A673 (cell line): ENCODE data around the gene PIP4K2A.

Source experiments
- CTCF ChIP-seq: fragments of 300-800, 200-600 bp; sonication (generic); conservative IDR thresholded peaks from 2 replicates; pipeline ENCODE4 v1.5.1; 2017; ENCODE audit warnings: low read depth, mild to moderate bottlenecking, antibody characterized with exemption, low read length, moderate library complexity, mixed read lengths
- EZH2 ChIP-seq: fragments of 200-600 bp; sonication (generic); IDR thresholded peaks from 2 replicates; pipeline ENCODE4 v1.6.1; 2017; ENCODE audit warnings: borderline replicate concordance, low read depth, mild to moderate bottlenecking, mixed read lengths, antibody characterized with exemption, low read length; ENCODE audit not compliant: poor library complexity, severe bottlenecking

- TF ChIP-seq CTCF (no peak), EZH2 (no peak)
Measured at GRCh38 chr10:22736134-22736533, 21.8 kb upstream of the PIP4K2A start.
